C4-2B (cell line): Measurements from ENCODE around the gene HPD.

ENCODE experiments used
- CTCF ChIP-seq: fragments of 450-650 bp; conservative IDR thresholded peaks from 2 replicates; pipeline ENCODE4 v1.5.1; 2017; ENCODE audit warnings: mild to moderate bottlenecking
- ZFX ChIP-seq: fragments of 450-650 bp; IDR thresholded peaks from 2 replicates; pipeline ENCODE4 v1.6.1; 2017

- TF ChIP-seq CTCF (no peak), ZFX (no peak)
Measured at GRCh38 chr12:121899590-121899989, 40.9 kb upstream of the HPD start.
